A549 (cell line): ENCODE measurements around the gene AQP5. TPM values are rescaled to one million over a fixed set of nuclear protein-coding genes. Genes with fewer than 3 reads are reported as not detected.

ENCODE experiments used
- ATAC-seq, 2 experiments: fragments of 200-7000 bp in 1 of 2; fragments of >200 bp in 1 of 2; cut with Nextera tagmentation in 1 of 2; cut with Tn5 transposase in 1 of 2; 3 replicates each; pipeline versions ENCODE4 v1.8.0 to v1.9.1; 2018 to 2020; ENCODE audit warnings: mild to moderate bottlenecking in 1 of 2, moderate library complexity in 1 of 2
- CTCF ChIA-PET: fragments of 300-600 bp; sonication (Branson Sonifier 250); formaldehyde crosslinking; extraction: SDS; loops from one replicate; lab custom pipeline; 2021; ENCODE audit warnings: antibody characterized with exemption, inconsistent platforms; lab: Yijun Ruan, JAX
- POLR2A ChIA-PET: fragments of 350-600 bp; formaldehyde crosslinking; extraction: SDS; loops from one replicate; lab custom pipeline; 2021; ENCODE audit warnings: antibody characterized with exemption, inconsistent platforms; lab: Yijun Ruan, JAX
- DNase-seq, 2 experiments: peaks; one replicate each; pipeline versions ENCODE4 v3.0.0 to v3.0.0-alpha.2; 2011 to 2016; ENCODE audit warnings: low read depth in 1 of 2, low spot score in 1 of 2
- FAIRE-seq: peaks from 2 replicates; lab custom pipeline; 2011; peaks lifted over from hg19 to GRCh38; lab: Jason Lieb, UNC
- H3K27ac ChIP-seq, 2 experiments: fragments of >200 bp; sonication (Bioruptor Twin); formaldehyde crosslinking; 3 replicates each; pipeline ENCODE4 v1.5.1; 2016 to 2017
- H3K4me1 ChIP-seq: fragments of >200 bp; sonication (Bioruptor Twin); formaldehyde crosslinking; 3 replicates; pipeline ENCODE4 v1.6.1; 2016
- H3K4me2 ChIP-seq: fragments of >200 bp; sonication (Bioruptor Twin); formaldehyde crosslinking; 3 replicates; pipeline ENCODE4 v1.6.1; 2016
- H3K4me3 ChIP-seq: fragments of >200 bp; sonication (Bioruptor Twin); formaldehyde crosslinking; 3 replicates; pipeline ENCODE4 v1.5.1; 2016
- H3K9me3 ChIP-seq: fragments of >200 bp; sonication (Bioruptor Twin); formaldehyde crosslinking; 3 replicates; pipeline ENCODE4 v1.6.1; 2016
- CHD2 ChIP-seq: fragments of 150-350 bp; IDR thresholded peaks from 2 replicates; pipeline ENCODE4 v1.6.1; 2014; ENCODE audit warnings: low read length; ENCODE audit not compliant: partially characterized antibody
- FOXS1 ChIP-seq: fragments of 250-450 bp; sonication (Bioruptor Pico); IDR thresholded peaks from 2 replicates; pipeline ENCODE4 v1.5.0; 2020; ENCODE audit warnings: mild to moderate bottlenecking, moderate library complexity
- GATA3 ChIP-seq: IDR thresholded peaks from 2 replicates; pipeline ENCODE4 v1.6.1; 2012; ENCODE audit warnings: borderline replicate concordance
- HOXA7 ChIP-seq: fragments of 250-450 bp; sonication (Bioruptor Pico); IDR thresholded peaks from 2 replicates; pipeline ENCODE4 v1.5.0; 2020; ENCODE audit warnings: mild to moderate bottlenecking, moderate library complexity
- JUNB ChIP-seq: fragments of >200 bp; sonication (Bioruptor Twin); formaldehyde crosslinking; IDR thresholded peaks from 2 replicates; pipeline ENCODE4 v1.6.1; 2016
- MAX ChIP-seq: IDR thresholded peaks from 2 replicates; pipeline ENCODE4 v1.6.1; 2012
- MAZ ChIP-seq: fragments of 150-350 bp; IDR thresholded peaks from 2 replicates; pipeline ENCODE4 v1.6.1; 2014; ENCODE audit warnings: antibody characterized with exemption, low read depth, low read length, borderline replicate concordance
- NFE2L2 ChIP-seq: fragments of 150-350 bp; conservative IDR thresholded peaks from 2 replicates; pipeline ENCODE4 v1.6.1; 2014; ENCODE audit warnings: low read length
- NR3C1 ChIP-seq: fragments of >200 bp; sonication (Bioruptor Twin); formaldehyde crosslinking; IDR thresholded peaks from 3 replicates; pipeline ENCODE4 v1.6.1; 2017
- PBX3 ChIP-seq: IDR thresholded peaks from 2 replicates; pipeline ENCODE4 v1.6.1; 2012
- PHF8 ChIP-seq: fragments of 200-600 bp; sonication (generic); IDR thresholded peaks from 2 replicates; pipeline ENCODE4 v1.6.1; 2016; ENCODE audit warnings: low read depth, mild to moderate bottlenecking, antibody characterized with exemption, moderate library complexity, borderline replicate concordance
- POLR2A ChIP-seq: IDR thresholded peaks from 2 replicates; pipeline ENCODE4 v1.6.1; 2012; ENCODE audit warnings: mild to moderate bottlenecking, low read length
- RCOR1 ChIP-seq: fragments of 150-350 bp; IDR thresholded peaks from 2 replicates; pipeline ENCODE4 v1.6.1; 2014; ENCODE audit warnings: antibody characterized with exemption, low read length, low read depth
- RFX5 ChIP-seq: fragments of 450-650 bp; IDR thresholded peaks from 2 replicates; pipeline ENCODE4 v1.7.1; 2014; ENCODE audit warnings: antibody characterized with exemption, mild to moderate bottlenecking, moderate library complexity
- RNF2 ChIP-seq: fragments of 200-600 bp; sonication (generic); IDR thresholded peaks from 2 replicates; pipeline ENCODE4 v1.6.1; 2016; ENCODE audit warnings: low read depth, mild to moderate bottlenecking, antibody characterized with exemption, moderate library complexity, borderline replicate concordance
- SREBF2 ChIP-seq: fragments of 450-650 bp; IDR thresholded peaks from 2 replicates; pipeline ENCODE4 v1.6.1; 2014; ENCODE audit warnings: mild to moderate bottlenecking, moderate library complexity
- TFCP2L1 ChIP-seq: fragments of 250-450 bp; sonication (Bioruptor Pico); IDR thresholded peaks from 2 replicates; pipeline ENCODE4 v1.5.0; 2021; ENCODE audit warnings: mild to moderate bottlenecking
- TP53 ChIP-seq: fragments of 250-450 bp; sonication (Bioruptor Pico); IDR thresholded peaks from 2 replicates; pipeline ENCODE4 v1.5.0; 2021; ENCODE audit warnings: mild to moderate bottlenecking, moderate library complexity
- ZC3H11A ChIP-seq: fragments of 450-650 bp; IDR thresholded peaks from 2 replicates; pipeline ENCODE4 v1.6.1; 2014; ENCODE audit warnings: antibody characterized with exemption, mild to moderate bottlenecking
- ZNF302 ChIP-seq: fragments of 250-450 bp; sonication (Bioruptor Pico); IDR thresholded peaks from 2 replicates; pipeline ENCODE4 v1.9.0; 2021; ENCODE audit warnings: inconsistent platforms, mild to moderate bottlenecking, moderate library complexity
- WGBS: methylation state at CpG from one replicate; pipeline ENCODE4 v1.1.6; 2017; ENCODE audit errors: missing lambda C conversion rate; 5-methylcytosine and 5-hydroxymethylcytosine counted together
- polyA plus RNA-seq, 4 experiments: library from polyadenylated mRNA; depleted of rRNA in 3 of 4; stranded (reverse); fragments of >200 nt; fragmentation: RNase III in 1 of 4; extraction: RNeasy Plus Mini Kit Qiagen cat#74134 plus additional on column Dnase treatment in 1 of 4; gene quantifications; 2 replicates in 3 of 4; 3 replicates in 1 of 4; pipeline ENCODE4 v1.2.3, GENCODE V29; 2011 to 2017
- TF ChIP-seq, protein P1 (sequence below): fragments of 200-600 bp; sonication (generic); IDR thresholded peaks from 2 replicates; pipeline ENCODE4 v1.6.1; 2016; ENCODE audit warnings: antibody characterized with exemption, mild to moderate bottlenecking, moderate library complexity

The AQP5 gene
- polyA plus RNA-seq, 2 of the 4 experiments (the other 2 are of a cell fraction): not detected

- POLR2A ChIA-PET: no interaction called here
- DNase-seq: no peak
- H3K9me3 ChIP-seq: no peaks in the 10 kb centered on the region
- no peaks in the 10 kb centered on the region for H3K4me1 ChIP-seq
- FAIRE-seq: no peak
- H3K27ac ChIP-seq: no peak overlapping the region
- CTCF ChIA-PET: interaction anchor here (0.6 to 7.3 kb wide), 8 partner anchors 23 to 1423 kb away, joined by 3 to 63 read pairs (median 5); no protein-coding TSS in a partner anchor
- WGBS: 89% methylated on average over 1 of the region's 1 CpG
- TF ChIP-seq RCOR1 (no peak), CHD2 (no peak), MAX (no peak), GATA3 (no peak), RFX5 (no peak), HOXA7 (CRISPR knock-in tag) (no peak)
- no peak overlapping the region for H3K4me3 ChIP-seq
- no peak for ATAC-seq
- no peak overlapping the region for H3K4me2 ChIP-seq
Observed at GRCh38 chr12:50006754-50007442, 45.2 kb downstream of the AQP5 start.

DNA sequence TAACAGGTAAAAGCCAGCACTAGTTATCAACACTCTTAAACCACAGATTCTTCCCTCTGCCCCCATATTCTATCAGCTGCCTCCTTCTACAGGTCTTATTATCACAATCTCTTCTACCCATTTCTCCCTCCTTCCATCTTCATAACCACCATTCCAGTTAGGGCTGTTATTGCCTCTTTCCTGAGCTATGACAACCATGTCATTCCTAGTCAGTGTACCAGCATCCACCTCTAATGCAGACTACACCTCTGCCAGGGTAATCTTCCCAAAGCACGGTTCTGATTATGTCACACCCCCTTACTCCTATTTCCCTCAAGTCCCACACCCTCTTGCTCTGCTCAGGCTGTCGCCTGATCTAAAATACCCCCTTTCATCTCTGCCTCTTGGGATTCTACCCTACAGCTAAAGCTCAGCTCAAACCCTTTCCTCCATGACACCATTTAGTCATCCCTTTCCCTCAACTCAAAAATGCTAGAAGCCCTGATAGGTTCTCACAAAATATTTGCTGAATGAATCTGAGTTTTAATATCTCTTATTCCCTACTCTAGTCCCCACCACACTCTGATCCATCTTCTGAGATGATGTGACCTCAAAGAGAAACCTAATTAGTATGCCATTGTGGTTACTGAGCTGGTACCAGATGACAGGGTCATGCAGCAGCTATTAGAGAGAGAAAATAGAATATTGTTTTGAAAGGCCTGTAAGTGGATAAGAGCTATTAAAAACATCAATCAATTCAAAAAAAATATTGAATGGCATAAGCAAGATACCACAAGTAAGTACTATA lies 51.9 kb downstream of the AQP5 start:
- peaks cover 3% of the 10 kb centered on the region; the same call in 2 of the 3 replicates for H3K4me1 ChIP-seq
- FAIRE-seq: no peak
- H3K4me2 ChIP-seq: no peak overlapping the region
- H3K4me3 ChIP-seq: no peak overlapping the region
- 90% methylated on average over 2 of the region's 2 CpGs for WGBS
- no peak for TF ChIP-seq TFCP2L1 (CRISPR knock-in tag)
- TF ChIP-seq NFE2L2: no peak
- no peak for TF ChIP-seq RNF2
- TF ChIP-seq MAZ: no peak
- TF ChIP-seq ZC3H11A: no peak
- no peak for TF ChIP-seq GATA3
- TF ChIP-seq SREBF2: no peak
- no peak for TF ChIP-seq POLR2A
- TF ChIP-seq, protein P1, sequence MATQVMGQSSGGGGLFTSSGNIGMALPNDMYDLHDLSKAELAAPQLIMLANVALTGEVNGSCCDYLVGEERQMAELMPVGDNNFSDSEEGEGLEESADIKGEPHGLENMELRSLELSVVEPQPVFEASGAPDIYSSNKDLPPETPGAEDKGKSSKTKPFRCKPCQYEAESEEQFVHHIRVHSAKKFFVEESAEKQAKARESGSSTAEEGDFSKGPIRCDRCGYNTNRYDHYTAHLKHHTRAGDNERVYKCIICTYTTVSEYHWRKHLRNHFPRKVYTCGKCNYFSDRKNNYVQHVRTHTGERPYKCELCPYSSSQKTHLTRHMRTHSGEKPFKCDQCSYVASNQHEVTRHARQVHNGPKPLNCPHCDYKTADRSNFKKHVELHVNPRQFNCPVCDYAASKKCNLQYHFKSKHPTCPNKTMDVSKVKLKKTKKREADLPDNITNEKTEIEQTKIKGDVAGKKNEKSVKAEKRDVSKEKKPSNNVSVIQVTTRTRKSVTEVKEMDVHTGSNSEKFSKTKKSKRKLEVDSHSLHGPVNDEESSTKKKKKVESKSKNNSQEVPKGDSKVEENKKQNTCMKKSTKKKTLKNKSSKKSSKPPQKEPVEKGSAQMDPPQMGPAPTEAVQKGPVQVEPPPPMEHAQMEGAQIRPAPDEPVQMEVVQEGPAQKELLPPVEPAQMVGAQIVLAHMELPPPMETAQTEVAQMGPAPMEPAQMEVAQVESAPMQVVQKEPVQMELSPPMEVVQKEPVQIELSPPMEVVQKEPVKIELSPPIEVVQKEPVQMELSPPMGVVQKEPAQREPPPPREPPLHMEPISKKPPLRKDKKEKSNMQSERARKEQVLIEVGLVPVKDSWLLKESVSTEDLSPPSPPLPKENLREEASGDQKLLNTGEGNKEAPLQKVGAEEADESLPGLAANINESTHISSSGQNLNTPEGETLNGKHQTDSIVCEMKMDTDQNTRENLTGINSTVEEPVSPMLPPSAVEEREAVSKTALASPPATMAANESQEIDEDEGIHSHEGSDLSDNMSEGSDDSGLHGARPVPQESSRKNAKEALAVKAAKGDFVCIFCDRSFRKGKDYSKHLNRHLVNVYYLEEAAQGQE: no peak
- no peak for TF ChIP-seq PHF8
- no peak for TF ChIP-seq FOXS1 (CRISPR knock-in tag)
- no peak for TF ChIP-seq PBX3
- TF ChIP-seq NR3C1: no peak
- TF ChIP-seq TP53: no peak
- no peak for TF ChIP-seq JUNB
- no peak for TF ChIP-seq RCOR1
- TF ChIP-seq ZNF302 (CRISPR knock-in tag): no peak
- CTCF ChIA-PET: interaction anchor here (0.7 to 1.9 kb wide), 8 partner anchors 19 to 169 kb away, joined by 3 to 10 read pairs (median 4); no protein-coding TSS in a partner anchor
- no peak for DNase-seq
- H3K27ac ChIP-seq: no peak overlapping the region
- ATAC-seq: no peak
- POLR2A ChIA-PET: no interaction called here
- no peaks in the 10 kb centered on the region for H3K9me3 ChIP-seq
